NCI-H2081 (cell line): Measurements from ENCODE around the gene RAC3.

Source experiments
- DNase-seq, 2 experiments: peaks; one replicate each; lab custom pipeline; 2025; lab: John Stamatoyannopoulos, UW

Gene RAC3

DNA sequence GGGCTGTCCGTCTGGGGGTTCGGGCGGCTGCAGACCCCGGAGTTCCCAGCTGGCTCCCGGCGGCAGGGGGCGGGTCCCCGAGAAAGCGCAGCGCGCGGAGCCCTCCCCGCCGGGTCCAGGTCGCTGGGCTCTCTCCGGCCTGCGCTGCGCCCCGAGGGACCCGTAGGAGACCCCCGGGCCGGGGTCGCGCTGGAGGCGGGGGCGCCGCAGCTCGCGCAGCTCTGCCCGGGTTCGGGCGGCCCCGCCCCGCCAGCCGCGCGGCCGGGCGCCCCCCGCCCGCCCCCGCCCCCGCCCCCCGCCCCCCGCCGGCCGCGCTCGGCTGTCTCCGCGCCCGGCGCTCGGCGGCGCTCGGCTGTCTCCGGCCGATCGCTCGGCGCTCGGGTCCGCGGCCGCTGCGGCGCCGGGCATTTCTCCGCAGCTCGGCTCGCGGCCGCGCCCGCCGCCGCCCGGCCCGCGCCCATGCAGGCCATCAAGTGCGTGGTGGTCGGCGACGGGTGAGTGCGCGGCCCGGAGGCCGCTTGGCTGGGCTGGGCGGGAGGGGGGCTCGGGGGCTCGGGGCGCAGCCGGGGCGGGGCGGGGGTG is at the start of gene RAC3:
Gene RAC3, plus strand, starts transcription at position 376 of the 582 bp plus-strand sequence. Its CDS starts 84 bp downstream, at position 460.
- peak; percentile 46 to 58 for DNase-seq

- no peak for DNase-seq
Measured at GRCh38 chr17:81983011-81983638, 48.4 kb upstream of the RAC3 start.

GRCh38 chr17:81983639-81984373 is 47.7 kb upstream of the RAC3 start:
- DNase-seq, result no peak

DNA sequence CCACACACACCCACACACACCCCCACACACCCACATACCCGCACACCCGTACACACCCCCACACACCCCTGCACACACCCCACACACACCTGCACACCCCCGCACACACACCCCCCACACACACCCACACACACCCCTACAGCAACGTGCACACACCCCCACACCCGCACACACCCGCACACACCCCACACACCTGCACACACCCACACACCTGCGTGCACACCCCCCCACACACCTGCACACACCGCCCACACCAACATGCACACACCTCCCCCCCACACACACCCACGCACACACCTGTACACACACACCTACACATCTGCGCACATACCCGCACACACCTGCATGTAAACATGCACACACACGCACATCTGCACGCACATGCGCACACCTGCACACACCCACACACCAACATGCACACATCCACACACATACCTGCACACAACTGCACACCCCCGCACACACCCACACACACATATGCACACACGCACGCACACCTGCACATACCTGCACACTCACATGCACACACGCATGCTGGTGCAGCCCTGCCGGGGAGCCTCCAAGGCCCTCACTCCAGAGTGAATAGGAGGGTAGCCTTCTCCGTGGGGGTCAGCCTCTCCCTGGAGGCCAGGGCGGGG is 46.6 kb upstream of the RAC3 start:
- no peak for DNase-seq

DNA sequence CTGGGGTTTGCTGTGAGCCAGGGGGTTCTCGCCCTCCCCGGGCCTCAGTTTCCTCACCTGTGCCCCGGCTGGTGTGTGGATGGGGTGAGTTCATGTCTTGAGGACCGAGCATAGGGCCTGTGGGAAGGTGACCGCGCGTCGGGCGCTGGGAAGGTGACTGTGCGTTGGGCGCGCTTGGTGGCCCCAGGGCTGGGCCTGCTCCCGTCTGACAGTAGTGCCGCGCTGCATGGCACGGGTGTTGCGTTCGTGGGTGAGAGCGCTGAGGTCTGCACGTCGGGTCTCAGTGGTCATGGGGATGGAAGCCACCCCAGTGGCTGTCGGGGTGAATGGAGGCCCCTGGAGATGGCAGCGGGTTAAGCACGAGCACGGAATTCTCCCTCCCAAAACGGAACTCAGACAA is 44.9 kb upstream of the RAC3 start:
- no peak for DNase-seq

- DNase-seq, result no peak
Measured at GRCh38 chr17:81987161-81987770, 44.2 kb upstream of the RAC3 start.

DNA sequence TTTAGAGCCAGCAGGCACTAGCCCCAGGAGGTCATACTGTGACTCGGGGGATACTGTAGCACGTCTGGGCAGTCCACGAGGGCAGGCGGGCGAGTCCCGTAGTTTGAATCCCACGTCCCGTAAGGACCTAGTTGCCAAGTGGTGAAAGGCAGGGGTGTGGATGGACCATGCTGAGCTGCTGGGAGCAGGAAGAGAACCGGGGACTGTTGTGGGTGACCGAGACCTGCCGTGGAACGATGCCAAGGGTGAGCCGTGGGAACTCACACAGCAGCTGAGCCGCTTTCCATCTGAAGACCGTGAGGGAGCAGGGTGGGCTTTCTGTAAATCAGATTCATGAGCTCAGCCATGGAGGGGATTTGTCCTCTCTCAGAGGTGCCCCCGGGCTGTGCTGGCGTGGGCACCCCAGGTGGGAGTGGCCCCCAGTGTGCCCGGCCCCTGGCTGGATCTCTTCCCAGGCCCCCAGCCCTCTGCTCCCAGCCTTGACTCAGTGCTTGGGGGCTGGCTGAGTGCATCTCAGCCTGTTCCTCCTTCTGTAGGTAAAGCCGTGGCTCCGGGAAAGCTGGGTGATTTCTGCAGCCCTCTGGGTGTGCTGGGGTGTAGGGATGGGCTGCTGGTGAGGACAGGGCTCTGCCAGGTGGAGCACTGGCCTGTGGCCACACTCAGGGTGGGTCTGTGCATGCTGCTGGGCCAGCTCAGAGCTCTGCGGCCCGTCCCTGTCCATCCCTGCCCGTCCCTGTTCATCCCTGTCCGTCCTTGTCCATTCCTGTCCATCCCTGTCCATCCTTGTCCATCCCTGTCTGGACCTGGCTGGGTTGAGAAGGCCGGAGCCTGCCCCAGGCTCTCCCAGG is 40.4 kb upstream of the RAC3 start:
- DNase-seq, result no peak

DNA sequence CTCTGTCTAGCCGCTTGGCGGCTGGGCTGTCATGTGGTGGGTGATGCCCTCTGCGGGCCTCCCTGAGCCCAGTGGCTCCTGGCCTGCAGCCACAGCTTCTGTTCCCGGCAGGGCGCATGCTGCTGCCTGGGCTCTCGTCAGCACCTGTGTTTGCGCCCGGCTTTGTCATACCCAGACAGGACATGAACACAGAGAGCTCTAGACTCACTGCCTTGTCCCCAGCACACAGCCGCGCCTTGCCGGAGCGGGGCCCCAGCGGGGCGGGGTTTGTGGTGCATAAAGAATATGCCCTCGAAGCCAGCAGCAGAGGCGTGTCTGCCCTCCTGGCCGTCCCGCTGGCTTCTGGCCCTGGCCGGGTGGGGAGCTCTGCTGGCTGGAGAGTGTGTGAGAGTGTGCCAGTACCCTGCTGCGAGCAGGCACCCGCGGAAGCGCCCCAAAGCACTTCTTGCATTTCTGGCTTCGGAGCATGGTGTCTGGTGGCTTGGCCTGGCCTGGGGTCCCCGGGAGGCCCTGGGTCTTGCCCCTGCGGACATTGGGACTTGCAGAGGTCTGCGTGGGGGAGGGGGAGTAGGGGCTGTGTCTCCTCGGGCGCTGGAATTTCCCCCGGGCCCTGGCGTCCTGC is 39.7 kb upstream of the RAC3 start:
- DNase-seq, result peak; percentile 81 to 91

GRCh38 chr17:81992306-81993102 is 39.0 kb upstream of the RAC3 start:
- no peak for DNase-seq

- no peak for DNase-seq
Measured at GRCh38 chr17:81993729-81994592, 37.5 kb upstream of the RAC3 start.

DNA sequence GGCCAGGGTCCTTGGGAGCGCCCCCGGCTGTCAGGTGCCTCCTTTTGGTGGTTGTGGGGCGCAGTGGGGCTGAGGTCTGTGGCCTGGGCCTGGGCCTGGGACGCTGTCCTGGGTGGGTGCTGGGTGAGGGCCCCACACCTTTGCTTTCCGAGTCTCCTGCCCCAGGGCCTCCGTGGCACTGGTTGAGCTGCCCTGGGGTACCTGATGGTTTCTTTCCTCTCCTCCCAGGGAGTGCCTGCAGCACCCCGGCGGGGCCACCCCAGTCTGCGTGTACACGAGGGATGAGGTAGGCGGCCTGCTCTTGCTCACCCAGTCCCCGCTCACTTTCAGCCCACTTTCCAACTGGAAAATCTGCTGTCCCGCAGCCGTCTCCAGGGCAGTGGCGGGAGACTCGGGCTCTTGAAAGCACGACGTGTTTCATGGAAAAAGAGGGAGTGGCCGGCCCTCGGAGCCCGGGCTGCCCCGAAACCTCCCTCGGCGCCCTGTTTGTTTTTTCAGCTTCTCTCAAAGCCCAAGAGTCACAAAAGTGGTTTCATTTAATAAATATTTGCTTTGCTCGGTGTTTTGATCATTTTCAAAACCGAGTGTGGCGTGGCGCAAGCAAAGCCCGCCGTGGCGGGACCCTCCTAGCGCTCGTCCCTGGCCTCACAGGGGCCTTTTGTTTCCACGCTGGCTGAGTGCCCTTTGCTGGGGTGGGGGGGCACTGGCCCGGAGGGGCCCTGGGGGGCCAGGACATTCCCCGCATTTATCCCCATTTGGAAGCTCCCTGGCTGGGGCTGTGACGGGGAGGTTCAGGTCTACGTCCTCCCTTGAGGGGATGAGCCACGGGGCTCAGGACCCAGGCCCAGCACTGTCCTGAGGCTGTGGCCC is 36.6 kb upstream of the RAC3 start:
- no peak for DNase-seq

DNA sequence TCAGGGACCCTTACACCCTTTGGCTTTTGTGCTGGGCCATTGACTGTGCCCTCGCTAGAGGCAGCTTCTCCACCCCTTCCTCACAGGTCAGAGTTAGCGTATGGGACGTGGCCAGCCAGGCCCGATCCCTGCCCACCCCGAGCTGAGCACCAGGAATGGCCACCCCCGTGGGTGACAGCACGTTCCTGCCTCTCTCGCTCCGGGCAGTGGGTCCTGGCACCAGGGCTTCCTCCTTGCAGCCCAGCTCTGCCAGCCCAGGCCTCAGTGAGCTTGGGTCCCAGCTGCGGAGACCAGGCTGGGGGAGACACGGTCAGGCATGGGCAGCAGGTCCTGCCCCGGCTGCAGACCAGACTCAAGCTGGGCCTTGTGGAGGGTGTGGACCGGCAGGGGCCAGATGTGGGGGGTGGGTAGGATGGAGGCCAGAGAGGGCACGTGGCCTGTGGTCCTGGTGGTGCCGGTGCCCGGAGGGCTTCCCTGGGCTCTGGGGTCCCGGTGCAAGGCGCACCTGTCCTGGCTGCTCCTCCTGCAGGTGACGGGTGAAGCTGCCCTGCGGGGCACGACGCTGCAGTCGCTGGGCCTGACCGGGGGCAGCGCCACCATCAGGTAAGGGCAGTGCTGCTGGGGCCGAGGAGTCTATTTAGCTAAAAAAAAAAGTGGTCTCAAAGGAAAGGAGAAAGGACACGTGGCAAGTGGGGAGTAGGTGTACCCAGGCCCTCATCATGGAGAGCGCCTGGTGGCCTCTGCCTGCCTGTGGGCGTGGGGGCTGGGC is 35.8 kb upstream of the RAC3 start:
- DNase-seq, result no peak

DNA sequence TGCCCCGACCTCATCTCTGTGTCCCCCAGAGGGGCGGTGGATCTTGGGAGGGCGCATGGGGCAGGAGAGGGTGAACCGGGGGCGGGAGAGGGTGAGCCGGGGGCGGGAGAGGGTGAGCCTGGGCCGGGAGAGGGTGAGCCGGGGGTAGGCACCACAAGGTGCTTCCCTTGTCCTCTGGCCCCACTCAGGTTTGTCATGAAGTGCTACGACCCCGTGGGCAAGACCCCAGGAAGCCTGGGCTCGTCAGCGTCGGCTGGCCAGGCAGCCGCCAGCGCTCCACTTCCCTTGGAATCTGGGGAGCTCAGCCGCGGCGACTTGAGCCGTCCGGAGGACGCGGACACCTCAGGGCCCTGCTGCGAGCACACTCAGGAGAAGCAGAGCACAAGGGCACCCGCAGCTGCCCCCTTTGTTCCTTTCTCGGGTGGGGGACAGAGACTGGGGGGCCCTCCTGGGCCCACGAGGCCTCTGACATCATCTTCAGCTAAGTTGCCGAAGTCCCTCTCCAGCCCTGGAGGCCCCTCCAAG is 35.2 kb upstream of the RAC3 start:
- DNase-seq, result no peak

- DNase-seq, result no peak
Measured at GRCh38 chr17:81996757-81997441, 34.6 kb upstream of the RAC3 start.

DNA sequence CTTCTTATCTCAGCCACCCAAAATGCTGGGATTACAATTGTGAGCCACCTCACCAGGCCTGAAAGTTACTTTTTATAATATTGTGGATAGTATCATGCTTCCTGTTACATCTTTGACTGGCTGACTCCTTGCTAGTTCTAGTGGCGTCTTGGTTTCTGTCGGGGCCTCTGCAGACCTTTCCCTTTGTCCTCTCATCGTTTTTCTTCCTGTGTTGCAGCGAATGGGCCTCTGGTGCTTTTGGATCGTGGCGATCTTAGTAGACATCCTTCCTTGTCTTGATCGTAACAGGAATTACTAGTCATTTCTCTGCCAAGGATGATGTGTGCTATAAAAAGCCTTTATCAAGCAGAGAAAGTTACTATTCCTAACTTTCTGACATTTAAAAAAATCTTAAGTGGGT is 33.3 kb upstream of the RAC3 start:
- no peak for DNase-seq

DNA sequence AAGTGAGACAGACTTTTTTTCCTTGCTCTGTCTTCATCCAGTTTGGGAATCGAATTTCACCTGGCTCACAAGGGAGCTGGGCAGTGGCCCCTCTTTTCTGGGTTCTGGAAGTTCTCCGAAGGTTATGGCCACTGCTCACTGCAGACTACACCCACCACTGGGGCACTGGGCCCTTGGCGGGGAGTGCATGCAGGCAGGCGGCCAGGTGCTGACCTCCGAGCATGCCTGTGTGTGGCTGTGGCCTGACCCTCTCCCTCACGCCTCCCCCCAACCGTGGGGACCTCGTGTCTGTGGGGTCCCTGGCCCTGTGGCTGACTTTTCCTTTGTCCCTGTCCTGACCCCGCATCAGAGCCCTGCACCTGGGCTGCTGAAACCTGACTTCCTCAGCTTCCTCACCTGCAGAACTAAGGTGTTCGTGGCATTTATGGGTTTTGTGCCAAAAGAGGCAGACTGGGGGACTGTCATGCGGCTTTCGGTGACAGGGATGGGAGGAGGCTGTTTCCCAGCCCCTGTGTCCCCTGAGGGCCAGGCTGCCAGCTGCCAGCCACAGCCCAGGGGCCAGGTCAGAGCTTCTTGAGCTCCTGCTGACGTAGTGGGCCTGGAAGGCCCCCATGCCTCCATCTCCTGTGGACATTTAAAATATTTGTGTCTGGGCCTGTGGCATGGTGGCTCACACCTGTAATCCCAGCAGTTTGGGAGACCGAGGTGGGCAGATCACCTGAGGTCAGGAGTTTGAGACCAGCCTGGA is 32.6 kb upstream of the RAC3 start:
- no peak for DNase-seq
